CD1c-positive myeloid dendritic cell (primary cell): ENCODE data around the gene PROB1.

Experiments used
- DNase-seq: peaks from one replicate; pipeline ENCODE4 v3.0.0-alpha.2; 2016; ENCODE audit errors: extremely low spot score

PROB1 gene

DNA sequence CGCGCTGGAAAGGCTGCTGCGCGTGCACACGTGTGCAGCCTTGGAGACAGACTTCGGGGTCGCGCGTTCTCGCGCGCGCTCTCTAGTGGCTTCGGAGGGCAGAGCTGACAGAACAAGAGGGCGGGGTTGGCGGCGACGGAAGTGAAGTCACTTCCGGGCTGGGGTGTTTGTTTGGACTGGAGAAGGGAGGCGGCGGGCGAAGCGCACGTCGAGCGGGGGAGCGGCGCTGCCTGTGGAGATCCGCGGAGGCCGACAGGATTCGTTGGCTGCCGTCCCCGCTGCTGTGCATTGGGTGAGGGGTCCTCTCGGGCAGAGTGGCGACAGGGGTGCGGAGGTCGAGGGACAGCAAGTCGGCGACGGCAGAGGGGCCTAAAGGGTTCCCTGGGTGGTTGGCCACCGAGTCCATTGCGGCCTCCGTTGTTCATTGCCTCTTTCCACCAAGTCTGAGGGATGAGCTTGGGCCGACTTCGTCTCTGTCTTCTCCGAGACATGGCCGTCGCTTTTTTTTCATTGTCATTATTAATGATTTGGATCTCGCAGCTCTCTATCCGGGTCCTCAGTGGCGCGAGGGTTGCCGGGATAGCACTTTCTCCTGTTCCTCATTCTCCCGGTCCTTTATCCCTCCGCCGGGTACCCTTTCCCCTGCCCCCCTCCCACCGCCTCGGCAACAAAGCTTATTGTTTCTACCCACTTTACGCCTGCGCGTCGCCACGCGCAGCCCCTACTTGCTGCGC, 53.0 kb downstream of the PROB1 start, which contains the start of gene PAIP2:
PAIP2 (plus strand) TSS at position 166 of the 734 bp plus-strand sequence. CDS start 21,931 bp downstream, outside the sequence.
- peak; percentile 98 for DNase-seq

DNA sequence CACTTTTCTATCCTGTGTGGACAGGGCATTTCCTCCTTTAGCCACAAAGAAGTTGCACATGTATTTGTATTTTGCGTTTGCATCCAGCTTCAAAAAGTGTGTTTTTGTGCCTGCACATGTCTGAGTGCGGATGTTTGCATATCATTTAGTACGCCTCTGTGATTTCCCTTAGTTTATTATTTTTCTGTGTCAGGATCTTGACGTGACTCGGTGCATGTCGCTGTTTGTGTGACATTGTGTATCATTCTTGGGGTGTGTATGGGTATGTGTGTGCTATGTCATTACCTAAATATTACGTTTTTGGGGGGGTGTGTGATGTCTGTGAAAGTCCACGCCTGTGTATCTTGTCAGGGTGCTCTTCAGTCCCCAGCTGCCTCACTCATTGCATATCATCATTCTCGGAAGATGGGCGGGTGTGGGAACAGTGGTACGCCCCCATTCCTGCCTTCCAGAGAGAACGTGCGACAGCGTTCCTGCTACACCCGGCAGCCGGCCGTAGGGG, 53.7 kb downstream of the PROB1 start:
- no peak for DNase-seq
